ENCODE results near the gene TMEM39A.

GRCh38 chr3:119395923-119396358 is 67.5 kb downstream of the TMEM39A start:
- TF ChIP-seq CTCF (IDR thresholded peaks at IDR 0.05) = no peak
- no peak for TF ChIP-seq POLR2A (IDR thresholded peaks at IDR 0.05)

Data from thyroid gland (tissue), 4 donors.